Lower leg skin (tissue), 4 donors: ENCODE data around the gene DBX2. TPM values are rescaled to one million over a fixed set of nuclear protein-coding genes. Genes with fewer than 3 reads are reported as not detected.

Experiments used
- DNase-seq, 2 donors: peaks; one replicate each; pipeline ENCODE4 v3.0.0-alpha.2; 2019; ENCODE audit warnings: low spot score in 2 of 2
- H3K4me3 ChIP-seq: fragments of 200-600 bp; sonication (generic); 2 replicates; pipeline ENCODE4 v1.5.1; 2017; ENCODE audit warnings: mild to moderate bottlenecking, low read depth; ENCODE audit not compliant: poor library complexity, severe bottlenecking
- CTCF ChIP-seq, 3 donors: fragments of 450-650 bp; IDR thresholded peaks; one replicate each; pipeline ENCODE4 v1.5.1; 2016; ENCODE audit warnings: antibody characterized with exemption in 3 of 3, mild to moderate bottlenecking in 3 of 3, moderate library complexity in 2 of 3
- POLR2A ChIP-seq, 2 donors: fragments of 450-650 bp; IDR thresholded peaks; one replicate each; pipeline ENCODE4 v1.6.1; 2016 to 2017; ENCODE audit warnings: antibody characterized with exemption in 2 of 2, mild to moderate bottlenecking in 1 of 2, moderate library complexity in 1 of 2
- WGBS, 2 donors: methylation state at CpG; one replicate each; pipeline ENCODE4 v1.1.5; 2018; 5-methylcytosine and 5-hydroxymethylcytosine counted together
- intact Hi-C: fragments of 100-400 bp; cut with DNase I; formaldehyde crosslinking; loops from one replicate; pipeline ENCODE4 v1.15.0; 2023; ENCODE audit warnings: low total_unique reads
- total RNA-seq, 4 donors: library from RNA; depleted of rRNA; stranded (reverse); fragments of >200 nt; gene quantifications; one replicate each; pipeline ENCODE4 v1.1.0, GENCODE V29; 2016

Gene DBX2
- total RNA-seq, 4 donors from 2014 or later, result 0.56 to 1.0 (median 0.91) TPM

GRCh38 chr12:45034861-45035265 is 16.0 kb downstream of the DBX2 start:
- WGBS, 2 donors, result 53 to 66% methylated on average over 11 of the region's 11 CpGs
- no peak overlapping the region for H3K4me3 ChIP-seq
- no peak for DNase-seq
- no peak for TF ChIP-seq CTCF (IDR thresholded peaks at IDR 0.05)
- intact Hi-C loops, result no loop called here

GRCh38 chr12:45017916-45018315 is 33.0 kb downstream of the DBX2 start:
- no peak for DNase-seq
- no peak for TF ChIP-seq CTCF (IDR thresholded peaks at IDR 0.05)
- TF ChIP-seq POLR2A (IDR thresholded peaks at IDR 0.05), result no peak
- intact Hi-C loops, result no loop called here
- no peak overlapping the region for H3K4me3 ChIP-seq
- 16 to 19% methylated on average over 1 of the region's 1 CpG for WGBS, 2 donors

GRCh38 chr12:45014396-45014795 is 36.5 kb downstream of the DBX2 start:
- TF ChIP-seq CTCF (IDR thresholded peaks at IDR 0.05), result no peak
- WGBS, 2 donors, result 92 to 100% methylated on average over 1 of the region's 1 CpG
- intact Hi-C loops, result no loop called here
- DNase-seq, result no peak
- H3K4me3 ChIP-seq, result no peak overlapping the region

GRCh38 chr12:45012749-45013148 is 38.1 kb downstream of the DBX2 start:
- no peak for DNase-seq
- H3K4me3 ChIP-seq, result no peak overlapping the region
- intact Hi-C loops, result no loop called here
- 88 to 92% methylated on average over 3 of the region's 3 CpGs for WGBS, 2 donors
- TF ChIP-seq CTCF (IDR thresholded peaks at IDR 0.05) (no peak), POLR2A (IDR thresholded peaks at IDR 0.05) (no peak)

GRCh38 chr12:45010059-45010458 is 40.8 kb downstream of the DBX2 start:
- H3K4me3 ChIP-seq, result no peak overlapping the region
- no peak for DNase-seq
- TF ChIP-seq POLR2A (IDR thresholded peaks at IDR 0.05) (no peak), CTCF (IDR thresholded peaks at IDR 0.05) (no peak)
- intact Hi-C loops, result no loop called here
- 24 to 30% methylated on average over 4 of the region's 4 CpGs for WGBS, 2 donors

GRCh38 chr12:45008211-45008610 is 42.7 kb downstream of the DBX2 start:
- no peak for DNase-seq
- TF ChIP-seq CTCF (IDR thresholded peaks at IDR 0.05) (no peak), POLR2A (IDR thresholded peaks at IDR 0.05) (no peak)
- no peak overlapping the region for H3K4me3 ChIP-seq
- intact Hi-C loops, result no loop called here
